K562 (cell line): Measurements from ENCODE around the gene HPS4. TPM values are rescaled to one million over a fixed set of nuclear protein-coding genes. Genes with fewer than 3 reads are reported as not detected.

Experiments used
- BHLHE40 ChIP-seq: IDR thresholded peaks from 2 replicates; pipeline ENCODE4 v1.6.1; 2011; ENCODE audit warnings: low read length, improper control_type of control experiment
- ESRRA ChIP-seq: fragments of 450-650 bp; IDR thresholded peaks from 2 replicates; pipeline ENCODE4 v1.6.1; 2014; ENCODE audit warnings: low read depth, mild to moderate bottlenecking, moderate library complexity, borderline replicate concordance
- HNRNPH1 ChIP-seq: fragments of 200-400 bp; formaldehyde crosslinking; optimal IDR thresholded peaks from 2 replicates; pipeline ENCODE3; 2017; ENCODE audit warnings: low read depth, mild to moderate bottlenecking, low read length, moderate library complexity
- LARP7 ChIP-seq: fragments of 450-650 bp; IDR thresholded peaks from 2 replicates; pipeline ENCODE4 v1.6.1; 2016
- SAFB2 ChIP-seq: fragments of 200-400 bp; formaldehyde crosslinking; IDR thresholded peaks from 2 replicates; pipeline ENCODE4 v1.6.1; 2018; ENCODE audit warnings: borderline replicate concordance, low read length, low read depth, moderate library complexity; ENCODE audit not compliant: severe bottlenecking
- ZNF224 ChIP-seq: sonication (generic); formaldehyde crosslinking; IDR thresholded peaks from 2 replicates; pipeline ENCODE4 v1.8.0; 2022; ENCODE audit warnings: mild to moderate bottlenecking, missing genetic modification reagents
- polyA plus RNA-seq, 8 experiments: library from polyadenylated mRNA; depleted of rRNA in 4 of 8; stranded (reverse) in 5 of 8; unstranded in 3 of 8; fragments of >200 nt; fragmentation: Nextera tagmentation in 2 of 8; fragmentation: Illumina TruSeq in 1 of 8; extraction: Ambion mirVana in 2 of 8; extraction: Trizol in 1 of 8; gene quantifications; 2 replicates each; pipeline versions ENCODE4 v1.2.1 to v1.2.3, GENCODE V29; 2011 to 2014; ENCODE audit warnings: inconsistent platforms in 1 of 8, missing spikeins in 1 of 8
- total RNA-seq, 7 experiments: library from RNA; depleted of rRNA in 6 of 7; stranded (reverse); fragments of >200 nt in 6 of 7; fragmentation: Illumina TruSeq in 2 of 7; extraction: Trizol in 2 of 7; gene quantifications; 2 replicates each; pipeline versions ENCODE4 v1.2.1 to v1.2.3, GENCODE V29; 2011 to 2021; ENCODE audit warnings: low replicate concordance in 1 of 7
- TF ChIP-seq, protein P1 (sequence below), 3 experiments: IDR thresholded peaks in 2 of 3; conservative IDR thresholded peaks in 1 of 3; 2 replicates each; pipeline ENCODE4 v1.5.1; 2011 to 2012; ENCODE audit warnings: low read length in 3 of 3, mild to moderate bottlenecking in 3 of 3, control low read depth in 2 of 3, improper control_type of control experiment in 1 of 3, inconsistent platforms in 1 of 3, low read depth in 1 of 3, mixed read lengths in 1 of 3, moderate library complexity in 1 of 3; ENCODE audit not compliant: insufficient read depth in 2 of 3
- TF ChIP-seq, protein P2 (sequence below): fragments of 450-650 bp; formaldehyde crosslinking; IDR thresholded peaks from 2 replicates; pipeline ENCODE4 v1.4.0; 2020; ENCODE audit warnings: mild to moderate bottlenecking, moderate library complexity

The HPS4 gene
- total and polyA plus RNA-seq, 9 of the 15 experiments (the other 6 are each of a cell fraction or from before 2014, with no cell fraction given) = 12.8 to 29.2 (median 25.3) TPM

- TF ChIP-seq LARP7 (no peak), ZNF224 (CRISPR knock-in tag) (no peak), HNRNPH1 (no peak), BHLHE40 (no peak), ESRRA (peak; percentile 71), SAFB2 (no peak)
- TF ChIP-seq, protein P1, sequence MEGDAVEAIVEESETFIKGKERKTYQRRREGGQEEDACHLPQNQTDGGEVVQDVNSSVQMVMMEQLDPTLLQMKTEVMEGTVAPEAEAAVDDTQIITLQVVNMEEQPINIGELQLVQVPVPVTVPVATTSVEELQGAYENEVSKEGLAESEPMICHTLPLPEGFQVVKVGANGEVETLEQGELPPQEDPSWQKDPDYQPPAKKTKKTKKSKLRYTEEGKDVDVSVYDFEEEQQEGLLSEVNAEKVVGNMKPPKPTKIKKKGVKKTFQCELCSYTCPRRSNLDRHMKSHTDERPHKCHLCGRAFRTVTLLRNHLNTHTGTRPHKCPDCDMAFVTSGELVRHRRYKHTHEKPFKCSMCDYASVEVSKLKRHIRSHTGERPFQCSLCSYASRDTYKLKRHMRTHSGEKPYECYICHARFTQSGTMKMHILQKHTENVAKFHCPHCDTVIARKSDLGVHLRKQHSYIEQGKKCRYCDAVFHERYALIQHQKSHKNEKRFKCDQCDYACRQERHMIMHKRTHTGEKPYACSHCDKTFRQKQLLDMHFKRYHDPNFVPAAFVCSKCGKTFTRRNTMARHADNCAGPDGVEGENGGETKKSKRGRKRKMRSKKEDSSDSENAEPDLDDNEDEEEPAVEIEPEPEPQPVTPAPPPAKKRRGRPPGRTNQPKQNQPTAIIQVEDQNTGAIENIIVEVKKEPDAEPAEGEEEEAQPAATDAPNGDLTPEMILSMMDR (IDR thresholded peaks at IDR 0.05 in 2 of 3, conservative IDR thresholded peaks at IDR 0.05 in 1 of 3; ENCODE audit: insufficient read depth in 2 of 3, low read depth in 1 of 3, low read length in 3 of 3) = peak; percentile 70 to 79 (median 77)
- TF ChIP-seq, protein P2, sequence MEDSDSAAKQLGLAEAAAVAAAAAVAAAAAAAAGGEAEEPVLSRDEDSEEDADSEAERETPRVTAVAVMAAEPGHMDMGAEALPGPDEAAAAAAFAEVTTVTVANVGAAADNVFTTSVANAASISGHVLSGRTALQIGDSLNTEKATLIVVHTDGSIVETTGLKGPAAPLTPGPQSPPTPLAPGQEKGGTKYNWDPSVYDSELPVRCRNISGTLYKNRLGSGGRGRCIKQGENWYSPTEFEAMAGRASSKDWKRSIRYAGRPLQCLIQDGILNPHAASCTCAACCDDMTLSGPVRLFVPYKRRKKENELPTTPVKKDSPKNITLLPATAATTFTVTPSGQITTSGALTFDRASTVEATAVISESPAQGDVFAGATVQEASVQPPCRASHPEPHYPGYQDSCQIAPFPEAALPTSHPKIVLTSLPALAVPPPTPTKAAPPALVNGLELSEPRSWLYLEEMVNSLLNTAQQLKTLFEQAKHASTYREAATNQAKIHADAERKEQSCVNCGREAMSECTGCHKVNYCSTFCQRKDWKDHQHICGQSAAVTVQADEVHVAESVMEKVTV (CRISPR knock-in tag) = peak; percentile 68
These were observed 22.3 kb downstream of the HPS4 start (continued) for GRCh38 chr22:26461188-26461810.
